Ectodermal cell (in vitro differentiated cells): ENCODE measurements around the gene PPP5C.
"Not testable (repeated sequence)": the region's sequence is repeated elsewhere in the genome, so short reads cannot be mapped to it uniquely, and the experiment has no call there.

Source experiments
- H3K27ac ChIP-seq: 2 replicates; pipeline ENCODE4 v1.7.0; 2013; ENCODE audit warnings: mild to moderate bottlenecking, low read depth, low read length; ENCODE audit not compliant: insufficient read depth, poor library complexity, severe bottlenecking
- H3K27me3 ChIP-seq: 2 replicates; pipeline ENCODE4 v1.7.0; 2013; ENCODE audit warnings: mild to moderate bottlenecking, low read length; ENCODE audit not compliant: insufficient read depth, control insufficient read depth, poor library complexity, severe bottlenecking
- H3K36me3 ChIP-seq: one replicate; pipeline ENCODE4 v1.7.0; 2013; ENCODE audit warnings: low read length; ENCODE audit not compliant: control insufficient read depth, insufficient read depth
- H3K4me1 ChIP-seq: one replicate; pipeline ENCODE4 v1.7.0; 2013; ENCODE audit warnings: low read length; ENCODE audit not compliant: control insufficient read depth, insufficient read depth
- H3K4me3 ChIP-seq: 2 replicates; pipeline ENCODE4 v1.7.0; 2013; ENCODE audit warnings: low read depth, low read length, control low read depth; ENCODE audit not compliant: insufficient read depth
- H3K9me3 ChIP-seq: 2 replicates; pipeline ENCODE4 v1.7.0; 2013; ENCODE audit warnings: mild to moderate bottlenecking, low read length, moderate library complexity; ENCODE audit not compliant: control insufficient read depth
- WGBS, 2 experiments: methylation state at CpG; one replicate each; pipeline ENCODE4 v1.1.7; 2013; ENCODE audit warnings: missing lambda C conversion rate in 2 of 2; 5-methylcytosine and 5-hydroxymethylcytosine counted together

PPP5C gene

GRCh38 chr19:46414899-46415298 is 68.0 kb downstream of the PPP5C start:
- H3K4me1 ChIP-seq, H3K27ac ChIP-seq, H3K36me3 ChIP-seq, H3K4me3 ChIP-seq, H3K9me3 ChIP-seq: not testable (repeated sequence)
- peaks cover 23% of the 10 kb centered on the region for H3K27me3 ChIP-seq
- 95 to 96% methylated on average over 22 of the region's 22 CpGs for WGBS, 2 experiments

- H3K4me3 ChIP-seq, H3K4me1 ChIP-seq, H3K36me3 ChIP-seq, H3K9me3 ChIP-seq: not testable (repeated sequence)
- 22 to 25% methylated on average over 53 of the region's 53 CpGs for WGBS, 2 experiments
- peak overlapping the region; percentile 68 for H3K27ac ChIP-seq
- H3K27me3 ChIP-seq: peaks cover 22% of the 10 kb centered on the region
Observed at GRCh38 chr19:46415804-46416709, 69.2 kb downstream of the PPP5C start.

DNA sequence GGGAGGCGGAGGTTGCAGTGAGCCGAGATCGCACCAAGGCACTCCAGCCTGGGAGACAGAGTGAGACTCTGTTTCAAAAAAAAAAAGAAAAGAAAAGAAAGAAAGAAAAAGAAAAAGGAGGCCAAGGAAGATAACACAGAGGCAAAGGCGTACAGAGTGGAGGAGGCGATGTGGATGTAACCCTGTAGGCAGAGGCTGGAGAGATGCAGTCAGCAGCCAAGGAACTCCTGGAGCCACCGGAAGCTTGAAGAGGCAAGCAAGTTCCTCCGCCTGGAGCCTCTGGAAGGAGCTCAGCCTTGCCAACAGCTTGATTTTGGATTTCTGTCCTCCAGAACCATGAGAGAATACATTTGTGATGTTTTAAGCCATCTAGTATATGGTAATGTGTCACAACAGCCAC is 73.2 kb downstream of the PPP5C start:
- Histone ChIP-seq H3K36me3 (no peaks in the 10 kb centered on the region), H3K27me3 (no peaks in the 10 kb centered on the region), H3K4me1 (peaks cover 8% of the 10 kb centered on the region), H3K4me3 (no peak overlapping the region), H3K9me3 (no peaks in the 10 kb centered on the region), H3K27ac (no peak overlapping the region)
- 94 to 95% methylated on average over 7 of the region's 7 CpGs for WGBS, 2 experiments

GRCh38 chr19:46422344-46422743 is 75.5 kb downstream of the PPP5C start:
- Histone ChIP-seq H3K4me1 (peaks cover 3% of the 10 kb centered on the region), H3K27me3 (peaks cover 6% of the 10 kb centered on the region), H3K9me3 (no peaks in the 10 kb centered on the region), H3K36me3 (no peaks in the 10 kb centered on the region), H3K4me3 (no peak overlapping the region), H3K27ac (no peak overlapping the region)
- WGBS, 2 experiments: 75 to 89% methylated on average over 2 of the region's 2 CpGs

DNA sequence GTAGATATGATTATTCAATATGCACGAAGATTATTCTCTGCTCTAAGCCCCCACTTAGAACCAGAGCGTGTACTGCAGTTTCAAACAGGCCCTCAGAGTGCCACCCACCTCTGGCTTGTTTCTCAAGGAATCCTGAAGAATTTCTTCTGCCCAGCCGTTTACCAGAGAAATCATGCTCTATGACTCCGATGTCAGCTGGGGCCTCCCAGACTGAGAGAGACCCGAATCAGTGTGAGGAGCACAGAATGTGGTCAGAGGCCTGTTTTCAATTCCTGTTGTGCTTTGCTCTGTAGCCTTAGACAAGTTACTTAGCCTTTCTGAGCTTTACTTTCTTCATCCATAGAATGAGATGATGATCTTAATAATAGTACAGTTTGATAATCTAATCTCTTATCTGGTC is 76.3 kb downstream of the PPP5C start:
- WGBS, 2 experiments: 74 to 79% methylated on average over 5 of the region's 5 CpGs
- Histone ChIP-seq H3K4me1 (peaks cover 3% of the 10 kb centered on the region), H3K4me3 (no peak overlapping the region), H3K27ac (no peak overlapping the region), H3K9me3 (no peaks in the 10 kb centered on the region), H3K27me3 (peaks cover 14% of the 10 kb centered on the region), H3K36me3 (no peaks in the 10 kb centered on the region)

GRCh38 chr19:46426035-46426505 is 79.2 kb downstream of the PPP5C start:
- Histone ChIP-seq H3K9me3 (no peaks in the 10 kb centered on the region), H3K4me1 (peaks cover 3% of the 10 kb centered on the region), H3K27me3 (peaks cover 24% of the 10 kb centered on the region), H3K27ac (no peak overlapping the region), H3K36me3 (no peaks in the 10 kb centered on the region), H3K4me3 (peak overlapping the region; percentile 50)
- WGBS, 2 experiments: 30 to 35% methylated on average over 10 of the region's 10 CpGs

- H3K27ac ChIP-seq: no peak overlapping the region
- WGBS, 2 experiments: 10 to 12% methylated on average over 32 of the region's 32 CpGs
- no peaks in the 10 kb centered on the region for H3K9me3 ChIP-seq
- peaks cover 3% of the 10 kb centered on the region for H3K4me1 ChIP-seq
- peak overlapping the region; percentile 50 for H3K4me3 ChIP-seq
- H3K36me3 ChIP-seq: no peaks in the 10 kb centered on the region
- H3K27me3 ChIP-seq: peaks cover 24% of the 10 kb centered on the region
Observed at GRCh38 chr19:46426506-46427162, 79.7 kb downstream of the PPP5C start.

DNA sequence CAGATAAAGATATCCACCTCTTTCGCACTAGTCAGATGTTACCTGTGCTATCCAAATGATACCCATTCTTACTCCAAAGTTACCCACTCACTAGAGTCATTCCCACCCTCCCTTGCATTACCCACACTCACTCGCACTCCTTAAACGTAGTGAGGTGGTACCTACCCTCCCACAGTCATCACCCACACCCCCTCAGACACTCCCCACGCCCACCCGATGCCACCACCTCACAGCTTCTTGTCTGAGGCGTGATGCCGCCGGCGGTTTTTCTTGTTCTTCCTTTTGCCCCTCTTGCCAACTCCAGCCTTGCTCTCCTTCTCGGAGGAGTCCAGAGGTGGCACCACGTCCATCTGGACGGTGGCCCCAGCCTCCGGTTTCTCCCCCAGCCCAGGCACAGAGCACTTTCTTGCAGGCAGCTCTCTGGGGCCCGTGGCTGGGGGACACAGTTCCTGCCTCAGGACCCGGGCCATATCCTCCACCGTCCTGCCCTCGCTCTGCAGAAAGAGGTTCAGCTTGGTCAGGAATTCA is 80.7 kb downstream of the PPP5C start:
- H3K36me3 ChIP-seq: no peaks in the 10 kb centered on the region
- H3K9me3 ChIP-seq: no peaks in the 10 kb centered on the region
- no peak overlapping the region for H3K27ac ChIP-seq
- WGBS, 2 experiments: 85 to 87% methylated on average over 17 of the region's 17 CpGs
- no peak overlapping the region for H3K4me3 ChIP-seq
- H3K4me1 ChIP-seq: peaks cover 3% of the 10 kb centered on the region
- peaks cover 24% of the 10 kb centered on the region for H3K27me3 ChIP-seq

GRCh38 chr19:46428239-46429135 is 81.6 kb downstream of the PPP5C start, which contains the start of gene PNMA8C:
TSS of gene PNMA8C (minus strand) at chr19:46428936. CDS start at chr19:46428359, 577 bp downstream.
- Histone ChIP-seq H3K4me3 (no peak within 1 kb of the TSS), H3K4me1 (peaks cover 3% of the 10 kb centered on the region), H3K27ac (no peak within 1 kb of the TSS), H3K9me3 (no peaks in the 10 kb centered on the region), H3K36me3 (no peaks in the 10 kb centered on the region), H3K27me3 (peaks cover 24% of the 10 kb centered on the region)
- 37% methylated on average over 52 of the region's 52 CpGs for WGBS, 2 experiments
